SK-N-MC (cell line): Measurements from ENCODE around the gene SREK1IP1.

Experiments used
- EZH2 ChIP-seq: fragments of 200-600 bp; sonication (generic); IDR thresholded peaks from one replicate; pipeline ENCODE4 v1.6.1; 2017; ENCODE audit warnings: antibody characterized with exemption
- POLR2AphosphoS5 ChIP-seq: IDR thresholded peaks from 2 replicates; pipeline ENCODE4 v1.6.1; 2012; ENCODE audit warnings: mild to moderate bottlenecking, low read depth, low read length, borderline replicate concordance

DNA sequence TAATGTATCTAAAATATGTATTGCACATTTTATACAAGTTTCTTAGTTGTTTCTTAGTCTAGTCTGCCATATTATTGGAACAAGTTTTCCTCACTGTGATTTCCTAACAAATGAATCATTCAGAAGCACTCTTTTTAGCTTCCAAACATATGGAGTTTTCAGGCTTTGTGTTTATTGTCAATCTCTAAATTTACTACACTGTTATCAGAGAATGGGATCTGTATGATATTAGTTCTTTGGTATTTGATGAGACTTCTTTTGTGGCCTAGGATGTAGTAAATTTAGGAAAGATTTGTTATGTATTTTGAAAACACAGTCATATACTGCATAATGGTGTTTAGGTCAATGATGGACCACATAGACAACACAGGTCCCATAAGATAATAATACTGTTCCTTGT is 25.7 kb downstream of the SREK1IP1 start:
- TF ChIP-seq POLR2AphosphoS5 (no peak), EZH2 (no peak)
